ENCODE results near the gene BLMH. TPM values are rescaled to one million over a fixed set of nuclear protein-coding genes. Genes with fewer than 3 reads are reported as not detected.
"Not testable (repeated sequence)": the region's sequence is repeated elsewhere in the genome, so short reads cannot be mapped to it uniquely, and the experiment has no call there.

Gene BLMH
- total RNA-seq, 2 experiments from 2014 or later = 85.1 to 86.8 TPM

- no peak overlapping the region for H3K4me3 Mint-ChIP-seq
- peaks cover 15% of the 10 kb centered on the region for H3K4me1 Mint-ChIP-seq
- DNase-seq = no peak
- peaks cover 75% of the 10 kb centered on the region for H3K27me3 Mint-ChIP-seq
- no peaks in the 10 kb centered on the region for H3K36me3 Mint-ChIP-seq
- H3K27ac Mint-ChIP-seq = no peak overlapping the region
- H3K9me3 Mint-ChIP-seq = no peaks in the 10 kb centered on the region
These were observed 58.8 kb downstream of the BLMH start for GRCh38 chr17:30232824-30233427.

- H3K27ac Mint-ChIP-seq = peak overlapping the region; percentile 52
- H3K27me3 Mint-ChIP-seq = peaks cover 68% of the 10 kb centered on the region
- H3K36me3 Mint-ChIP-seq = no peaks in the 10 kb centered on the region
- H3K4me1 Mint-ChIP-seq = peaks cover 12% of the 10 kb centered on the region
- H3K4me3 Mint-ChIP-seq = no peak overlapping the region
- H3K9me3 Mint-ChIP-seq = no peaks in the 10 kb centered on the region
- DNase-seq = no peak
These were observed 59.5 kb downstream of the BLMH start for GRCh38 chr17:30232015-30232823.

- peaks cover 52% of the 10 kb centered on the region for H3K27me3 Mint-ChIP-seq
- H3K4me1 Mint-ChIP-seq = peaks cover 6% of the 10 kb centered on the region
- H3K9me3 Mint-ChIP-seq = no peaks in the 10 kb centered on the region
- DNase-seq = no peak
- no peak overlapping the region for H3K27ac Mint-ChIP-seq
- no peaks in the 10 kb centered on the region for H3K36me3 Mint-ChIP-seq
- H3K4me3 Mint-ChIP-seq = no peak overlapping the region
These were observed 61.1 kb downstream of the BLMH start for GRCh38 chr17:30230596-30231125.

- not testable (repeated sequence) for DNase-seq, H3K9me3 Mint-ChIP-seq, H3K4me3 Mint-ChIP-seq, H3K4me1 Mint-ChIP-seq, H3K27ac Mint-ChIP-seq, H3K36me3 Mint-ChIP-seq
- H3K27me3 Mint-ChIP-seq = peaks cover 47% of the 10 kb centered on the region
These were observed 61.7 kb downstream of the BLMH start for GRCh38 chr17:30230009-30230408.

GRCh38 chr17:30229012-30229411, 62.7 kb downstream of the BLMH start:
- Mint-ChIP-seq H3K36me3 (no peaks in the 10 kb centered on the region), H3K4me3 (no peak overlapping the region), H3K9me3 (no peaks in the 10 kb centered on the region), H3K4me1 (no peaks in the 10 kb centered on the region), H3K27me3 (peaks cover 37% of the 10 kb centered on the region), H3K27ac (no peak overlapping the region)
- DNase-seq = no peak

GRCh38 chr17:30228011-30228410, 63.7 kb downstream of the BLMH start:
- Mint-ChIP-seq H3K36me3 (no peaks in the 10 kb centered on the region), H3K4me3 (no peak overlapping the region), H3K27ac (no peak overlapping the region), H3K4me1 (no peaks in the 10 kb centered on the region), H3K27me3 (peaks cover 27% of the 10 kb centered on the region), H3K9me3 (no peaks in the 10 kb centered on the region)
- DNase-seq = no peak

- Mint-ChIP-seq H3K36me3 (no peaks in the 10 kb centered on the region), H3K27me3 (peaks cover 15% of the 10 kb centered on the region), H3K9me3 (no peaks in the 10 kb centered on the region), H3K27ac (no peak overlapping the region), H3K4me1 (no peaks in the 10 kb centered on the region), H3K4me3 (no peak overlapping the region)
- no peak for DNase-seq
These were observed 64.9 kb downstream of the BLMH start for GRCh38 chr17:30226878-30227277.

GRCh38 chr17:30225919-30226553, 65.7 kb downstream of the BLMH start:
- Mint-ChIP-seq H3K4me3 (no peak overlapping the region), H3K9me3 (no peaks in the 10 kb centered on the region), H3K4me1 (no peaks in the 10 kb centered on the region), H3K36me3 (no peaks in the 10 kb centered on the region), H3K27ac (no peak overlapping the region), H3K27me3 (peaks cover 14% of the 10 kb centered on the region)
- no peak for DNase-seq

GRCh38 chr17:30225112-30225511, 66.6 kb downstream of the BLMH start:
- H3K27me3 Mint-ChIP-seq = peaks cover 5% of the 10 kb centered on the region
- no peak for DNase-seq

GRCh38 chr17:30224419-30224960, 67.3 kb downstream of the BLMH start:
- Mint-ChIP-seq H3K36me3 (no peaks in the 10 kb centered on the region), H3K4me1 (no peaks in the 10 kb centered on the region), H3K27me3 (peaks cover 5% of the 10 kb centered on the region), H3K4me3 (no peak overlapping the region), H3K27ac (no peak overlapping the region), H3K9me3 (no peaks in the 10 kb centered on the region)
- no peak for DNase-seq

More at GRCh38 chr17:30225112-30225511, 66.6 kb downstream of the BLMH start:
- Mint-ChIP-seq H3K9me3 (no peaks in the 10 kb centered on the region), H3K4me1 (no peaks in the 10 kb centered on the region), H3K4me3 (no peak overlapping the region), H3K36me3 (no peaks in the 10 kb centered on the region), H3K27ac (no peak overlapping the region)

- Mint-ChIP-seq H3K27me3 (no peaks in the 10 kb centered on the region), H3K4me3 (no peak overlapping the region), H3K27ac (no peak overlapping the region), H3K36me3 (no peaks in the 10 kb centered on the region), H3K9me3 (no peaks in the 10 kb centered on the region), H3K4me1 (no peaks in the 10 kb centered on the region)
- no peak for DNase-seq
These were observed 69.0 kb downstream of the BLMH start for GRCh38 chr17:30222721-30223175.

- Mint-ChIP-seq H3K36me3 (no peaks in the 10 kb centered on the region), H3K4me3 (no peak overlapping the region), H3K27me3 (no peaks in the 10 kb centered on the region), H3K27ac (no peak overlapping the region), H3K4me1 (no peaks in the 10 kb centered on the region), H3K9me3 (no peaks in the 10 kb centered on the region)
- DNase-seq = no peak
These were observed 69.5 kb downstream of the BLMH start for GRCh38 chr17:30222251-30222650.

GRCh38 chr17:30221346-30221745, 70.4 kb downstream of the BLMH start:
- Mint-ChIP-seq H3K27me3 (no peaks in the 10 kb centered on the region), H3K36me3 (no peaks in the 10 kb centered on the region), H3K4me1 (no peaks in the 10 kb centered on the region), H3K4me3 (no peak overlapping the region), H3K27ac (no peak overlapping the region), H3K9me3 (no peaks in the 10 kb centered on the region)
- no peak for DNase-seq

- no peak overlapping the region for H3K27ac Mint-ChIP-seq
These were observed 71.3 kb downstream of the BLMH start for GRCh38 chr17:30220414-30220813.

GRCh38 chr17:30219833-30220232, 71.9 kb downstream of the BLMH start:
- H3K9me3 Mint-ChIP-seq = no peaks in the 10 kb centered on the region
- no peaks in the 10 kb centered on the region for H3K27me3 Mint-ChIP-seq
- H3K4me3 Mint-ChIP-seq = no peak overlapping the region
- no peaks in the 10 kb centered on the region for H3K36me3 Mint-ChIP-seq
- no peaks in the 10 kb centered on the region for H3K4me1 Mint-ChIP-seq
- no peak for DNase-seq
- no peak overlapping the region for H3K27ac Mint-ChIP-seq

More at GRCh38 chr17:30220414-30220813, 71.3 kb downstream of the BLMH start:
- no peaks in the 10 kb centered on the region for H3K36me3 Mint-ChIP-seq
- no peak overlapping the region for H3K4me3 Mint-ChIP-seq
- H3K27me3 Mint-ChIP-seq = no peaks in the 10 kb centered on the region
- no peak for DNase-seq
- no peaks in the 10 kb centered on the region for H3K9me3 Mint-ChIP-seq
- no peaks in the 10 kb centered on the region for H3K4me1 Mint-ChIP-seq
